Thyroid gland (tissue), 4 donors: ENCODE measurements around the gene CAPZB. TPM values are rescaled to one million over a fixed set of nuclear protein-coding genes. Genes with fewer than 3 reads are reported as not detected.

Experiments used
- DNase-seq, 2 donors: peaks; one replicate each; pipeline ENCODE4 v3.0.0-alpha.2; 2019
- H3K27ac ChIP-seq, 3 donors: fragments of 200-600 bp; sonication (generic); 1 replicate in 2 of 3; 2 replicates in 1 of 3; pipeline ENCODE4 v1.5.1; 2016 to 2019; ENCODE audit warnings: mild to moderate bottlenecking in 1 of 3, moderate library complexity in 1 of 3
- H3K27me3 ChIP-seq: fragments of 200-600 bp; sonication (generic); one replicate; pipeline ENCODE4 v1.5.1; 2019
- H3K36me3 ChIP-seq, 2 donors: fragments of 200-600 bp; sonication (generic); one replicate each; pipeline ENCODE4 v1.5.1; 2016 to 2019
- H3K4me1 ChIP-seq, 2 donors: fragments of 200-600 bp; sonication (generic); one replicate each; pipeline ENCODE4 v1.5.1; 2017 to 2019
- H3K4me3 ChIP-seq, 3 donors: fragments of 200-600 bp; sonication (generic); replicated peaks in 1 of 3; 1 replicate in 2 of 3; 2 replicates in 1 of 3; pipeline ENCODE4 v1.5.1; 2016; ENCODE audit warnings: mild to moderate bottlenecking in 1 of 3
- H3K9me3 ChIP-seq: fragments of 200-600 bp; sonication (generic); one replicate; pipeline ENCODE4 v1.5.1; 2017
- POLR2A ChIP-seq, 2 donors: fragments of 450-650 bp; IDR thresholded peaks; one replicate each; pipeline ENCODE4 v1.6.1; 2017; ENCODE audit warnings: antibody characterized with exemption in 2 of 2, mild to moderate bottlenecking in 2 of 2, moderate library complexity in 1 of 2
- WGBS, 2 donors: methylation state at CpG; one replicate each; pipeline ENCODE4 v1.1.5; 2017; 5-methylcytosine and 5-hydroxymethylcytosine counted together
- intact Hi-C: fragments of 100-400 bp; cut with DNase I; formaldehyde crosslinking; loops from one replicate; pipeline ENCODE4 v1.15.1; 2023
- total RNA-seq, 4 donors: library from RNA; depleted of rRNA; stranded (reverse); fragments of >200 nt; gene quantifications; one replicate each; pipeline ENCODE4 v1.2.3, GENCODE V29; 2016
- TF ChIP-seq, protein P1 (sequence below), 6 experiments: fragments of 200-600 bp in 3 of 6; fragments of 450-650 bp in 3 of 6; sonication (generic) in 3 of 6; IDR thresholded peaks; one replicate each; pipeline ENCODE4 v1.5.1; 2016 to 2019; ENCODE audit warnings: antibody characterized with exemption in 6 of 6, mild to moderate bottlenecking in 2 of 6, inconsistent platforms in 1 of 6, moderate library complexity in 1 of 6

The CAPZB gene
- total RNA-seq, 4 donors from 2014 or later: 75.4 to 116 (median 93.1) TPM

- Histone ChIP-seq H3K4me3 (no peak overlapping the region), H3K9me3 (no peaks in the 10 kb centered on the region), H3K4me1 (peaks cover 32 to 62% of the 10 kb centered on the region in 2 donors), H3K36me3 (no peaks in the 10 kb centered on the region), H3K27me3 (no peaks in the 10 kb centered on the region), H3K27ac (no peak overlapping the region)
- 83 to 85% methylated on average over 2 of the region's 2 CpGs for WGBS, 2 donors
- intact Hi-C loops: no loop called here
- TF ChIP-seq POLR2A (IDR thresholded peaks at IDR 0.05): no peak
- TF ChIP-seq, protein P1, sequence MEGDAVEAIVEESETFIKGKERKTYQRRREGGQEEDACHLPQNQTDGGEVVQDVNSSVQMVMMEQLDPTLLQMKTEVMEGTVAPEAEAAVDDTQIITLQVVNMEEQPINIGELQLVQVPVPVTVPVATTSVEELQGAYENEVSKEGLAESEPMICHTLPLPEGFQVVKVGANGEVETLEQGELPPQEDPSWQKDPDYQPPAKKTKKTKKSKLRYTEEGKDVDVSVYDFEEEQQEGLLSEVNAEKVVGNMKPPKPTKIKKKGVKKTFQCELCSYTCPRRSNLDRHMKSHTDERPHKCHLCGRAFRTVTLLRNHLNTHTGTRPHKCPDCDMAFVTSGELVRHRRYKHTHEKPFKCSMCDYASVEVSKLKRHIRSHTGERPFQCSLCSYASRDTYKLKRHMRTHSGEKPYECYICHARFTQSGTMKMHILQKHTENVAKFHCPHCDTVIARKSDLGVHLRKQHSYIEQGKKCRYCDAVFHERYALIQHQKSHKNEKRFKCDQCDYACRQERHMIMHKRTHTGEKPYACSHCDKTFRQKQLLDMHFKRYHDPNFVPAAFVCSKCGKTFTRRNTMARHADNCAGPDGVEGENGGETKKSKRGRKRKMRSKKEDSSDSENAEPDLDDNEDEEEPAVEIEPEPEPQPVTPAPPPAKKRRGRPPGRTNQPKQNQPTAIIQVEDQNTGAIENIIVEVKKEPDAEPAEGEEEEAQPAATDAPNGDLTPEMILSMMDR (IDR thresholded peaks at IDR 0.05): no peak
- DNase-seq: no peak
These were observed 20.2 kb downstream of the CAPZB start for GRCh38 chr1:19465123-19465522.

DNA sequence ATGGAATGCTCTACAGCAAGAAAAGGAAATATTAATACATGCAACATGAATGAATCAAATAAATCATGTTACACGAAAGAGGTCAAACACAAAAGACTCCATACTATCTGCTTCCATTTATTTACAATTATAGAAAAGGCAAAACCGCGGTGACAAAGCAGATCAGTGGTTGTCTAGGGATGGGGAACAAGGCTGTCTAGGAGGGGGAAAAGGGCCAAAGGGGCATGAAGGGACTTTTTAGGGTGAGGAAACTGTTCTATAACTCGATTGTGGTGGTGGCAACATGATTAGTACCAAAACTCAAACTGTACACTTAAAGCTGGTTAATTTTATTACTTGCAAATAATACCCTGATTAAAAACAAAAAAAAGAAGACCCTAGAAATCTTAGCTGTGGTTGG is 20.6 kb downstream of the CAPZB start:
- Histone ChIP-seq H3K27ac (no peak overlapping the region), H3K36me3 (no peaks in the 10 kb centered on the region), H3K4me3 (no peak overlapping the region), H3K27me3 (no peaks in the 10 kb centered on the region), H3K4me1 (peaks cover 27 to 58% of the 10 kb centered on the region in 2 donors), H3K9me3 (no peaks in the 10 kb centered on the region)
- WGBS, 2 donors: 92 to 94% methylated on average over 4 of the region's 4 CpGs
- TF ChIP-seq, protein P1 (IDR thresholded peaks at IDR 0.05): no peak
- no peak for TF ChIP-seq POLR2A (IDR thresholded peaks at IDR 0.05)
- intact Hi-C loops: no loop called here
- DNase-seq: no peak

DNA sequence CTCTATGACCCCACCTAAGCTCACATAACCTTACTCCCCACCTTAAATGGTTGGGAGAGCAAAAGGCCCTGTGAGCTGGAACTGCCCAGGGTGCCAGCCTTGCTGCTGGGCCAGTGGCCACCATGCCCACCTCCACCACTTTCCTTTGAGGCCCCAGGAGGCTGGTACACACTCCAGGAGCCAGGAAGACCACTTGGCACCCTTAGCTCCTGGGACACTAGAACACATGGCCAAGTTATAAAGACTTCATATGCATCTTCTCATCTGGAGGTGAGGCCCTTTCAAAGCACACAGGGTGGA is 21.9 kb downstream of the CAPZB start:
- Histone ChIP-seq H3K27me3 (no peaks in the 10 kb centered on the region), H3K27ac (peak overlapping the region in 2 of 3 donors; percentile 53 to 60), H3K9me3 (no peaks in the 10 kb centered on the region), H3K4me1 (peaks cover 27 to 58% of the 10 kb centered on the region in 2 donors), H3K36me3 (no peaks in the 10 kb centered on the region), H3K4me3 (no peak overlapping the region)
- TF ChIP-seq POLR2A (IDR thresholded peaks at IDR 0.05): no peak
- TF ChIP-seq, protein P1 (IDR thresholded peaks at IDR 0.05): no peak
- intact Hi-C loops: no loop called here
- no peak for DNase-seq

DNA sequence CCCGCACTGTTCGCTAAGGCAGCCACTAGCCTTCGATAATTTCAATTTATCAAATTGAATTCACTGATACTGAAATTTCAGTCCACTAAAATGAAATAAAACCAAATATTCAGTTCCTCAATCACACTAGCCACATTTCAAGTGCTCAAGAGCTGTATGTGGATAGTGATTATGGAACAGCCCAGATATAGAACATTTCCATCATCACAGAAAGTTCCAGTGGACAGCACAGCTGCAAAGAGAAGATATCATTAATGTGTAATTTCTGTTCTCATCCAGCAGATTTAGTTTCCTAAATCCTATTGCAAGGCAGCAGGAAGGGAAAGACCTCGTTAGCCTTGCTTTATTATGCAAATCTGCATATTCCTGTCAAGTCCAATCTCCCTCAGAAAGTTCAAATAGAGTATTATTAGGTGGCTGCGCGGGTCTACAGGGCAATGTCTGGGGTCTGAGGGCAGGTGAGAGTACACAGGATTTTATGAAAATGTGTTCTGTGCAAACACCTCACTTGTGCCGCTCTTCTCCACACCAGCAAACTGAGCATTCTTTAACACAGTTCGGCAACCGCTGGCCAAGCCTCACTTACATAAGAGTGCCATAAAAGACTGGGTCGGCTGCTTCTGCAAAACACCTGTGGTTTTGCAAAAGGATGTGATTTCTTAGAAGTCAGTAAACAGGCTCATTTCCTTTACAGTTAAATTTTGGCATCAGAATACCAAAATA is 22.4 kb downstream of the CAPZB start:
- Histone ChIP-seq H3K36me3 (no peaks in the 10 kb centered on the region), H3K4me1 (peaks cover 30 to 58% of the 10 kb centered on the region in 2 donors), H3K4me3 (no peak overlapping the region), H3K27me3 (no peaks in the 10 kb centered on the region), H3K27ac (peak overlapping the region; percentile 34 to 60 (median 53)), H3K9me3 (no peaks in the 10 kb centered on the region)
- DNase-seq: peak; percentile 63 to 69
- intact Hi-C loops: no loop called here
- TF ChIP-seq, protein P1 (IDR thresholded peaks at IDR 0.05): no peak
- no peak for TF ChIP-seq POLR2A (IDR thresholded peaks at IDR 0.05)
- 45 to 48% methylated on average over 10 of the region's 10 CpGs for WGBS, 2 donors

DNA sequence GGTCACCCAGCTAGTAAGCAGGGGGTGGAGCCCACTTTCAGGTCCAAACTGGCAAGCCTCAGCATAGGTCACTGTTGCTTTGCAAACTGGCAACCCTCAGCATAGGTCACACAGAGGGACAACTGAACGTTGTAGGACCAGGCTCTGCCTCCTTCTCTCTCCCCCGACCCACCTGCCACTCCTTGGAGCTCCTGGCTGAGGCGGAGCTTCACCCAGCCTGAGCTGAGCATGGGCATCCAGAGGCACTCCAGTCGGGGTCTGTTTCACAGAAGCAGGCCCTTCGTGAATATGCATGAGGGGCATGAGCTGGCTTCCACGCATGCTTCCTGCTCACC is 24.2 kb downstream of the CAPZB start:
- DNase-seq: no peak
- TF ChIP-seq, protein P1 (IDR thresholded peaks at IDR 0.05): no peak
- TF ChIP-seq POLR2A (IDR thresholded peaks at IDR 0.05): no peak
- peaks cover 40 to 63% of the 10 kb centered on the region in 2 donors for H3K4me1 ChIP-seq
- no peaks in the 10 kb centered on the region for H3K9me3 ChIP-seq
- no peak overlapping the region for H3K27ac ChIP-seq
- H3K4me3 ChIP-seq: no peak overlapping the region
- intact Hi-C loops: no loop called here
- no peaks in the 10 kb centered on the region for H3K27me3 ChIP-seq
- WGBS, 2 donors: 77 to 79% methylated on average over 6 of the region's 6 CpGs
- no peaks in the 10 kb centered on the region for H3K36me3 ChIP-seq
